CD4-positive, alpha-beta T cell treated with Interleukin-4 for 1 hour (primary cell): ENCODE data around the gene SIX5.

Source experiments
- DNase-seq, 2 donors: peaks; one replicate each; pipeline ENCODE4 v3.0.0-alpha.2; 2020 to 2022

Gene SIX5

DNA sequence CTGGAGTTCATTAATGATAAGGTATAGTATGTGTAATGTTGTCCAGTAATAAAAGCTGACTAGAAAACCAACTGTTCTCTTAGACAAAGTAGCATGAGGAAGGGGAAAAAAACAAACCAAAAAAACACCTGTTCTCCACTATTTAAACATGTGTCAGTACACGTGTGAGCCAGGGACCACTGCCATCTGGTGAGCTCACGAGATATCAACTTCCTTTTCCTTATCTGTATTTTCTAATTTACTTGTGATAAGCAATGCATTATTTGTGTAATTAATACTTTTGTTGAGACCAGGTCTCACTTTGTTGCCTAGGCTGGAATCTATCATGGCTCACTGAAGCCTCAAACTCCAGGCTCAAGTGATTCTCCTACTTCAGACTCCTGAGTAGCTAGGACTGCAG lies 4.3 kb upstream of the SIX5 start:
- DNase-seq, result no peak

DNA sequence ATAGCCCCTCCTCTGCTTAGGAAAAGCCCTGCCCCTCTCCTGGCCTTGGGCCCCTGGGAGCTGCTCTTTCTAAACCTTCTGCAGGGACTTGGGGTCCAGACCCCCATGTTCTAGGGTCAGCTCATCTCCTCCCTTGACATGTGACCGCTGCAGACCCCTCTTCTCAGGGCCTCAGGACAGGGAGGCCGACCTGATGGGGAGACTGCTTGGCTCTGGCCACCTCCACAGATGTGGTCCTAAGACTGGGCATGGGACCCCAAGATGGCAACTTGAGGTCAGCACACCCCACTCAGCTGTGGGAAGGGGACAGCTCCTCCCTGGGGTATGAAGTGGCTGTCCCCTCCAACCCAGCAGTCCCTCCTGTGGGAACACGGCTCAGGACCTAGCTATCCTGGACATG lies 3.9 kb upstream of the SIX5 start:
- DNase-seq, result no peak

DNA sequence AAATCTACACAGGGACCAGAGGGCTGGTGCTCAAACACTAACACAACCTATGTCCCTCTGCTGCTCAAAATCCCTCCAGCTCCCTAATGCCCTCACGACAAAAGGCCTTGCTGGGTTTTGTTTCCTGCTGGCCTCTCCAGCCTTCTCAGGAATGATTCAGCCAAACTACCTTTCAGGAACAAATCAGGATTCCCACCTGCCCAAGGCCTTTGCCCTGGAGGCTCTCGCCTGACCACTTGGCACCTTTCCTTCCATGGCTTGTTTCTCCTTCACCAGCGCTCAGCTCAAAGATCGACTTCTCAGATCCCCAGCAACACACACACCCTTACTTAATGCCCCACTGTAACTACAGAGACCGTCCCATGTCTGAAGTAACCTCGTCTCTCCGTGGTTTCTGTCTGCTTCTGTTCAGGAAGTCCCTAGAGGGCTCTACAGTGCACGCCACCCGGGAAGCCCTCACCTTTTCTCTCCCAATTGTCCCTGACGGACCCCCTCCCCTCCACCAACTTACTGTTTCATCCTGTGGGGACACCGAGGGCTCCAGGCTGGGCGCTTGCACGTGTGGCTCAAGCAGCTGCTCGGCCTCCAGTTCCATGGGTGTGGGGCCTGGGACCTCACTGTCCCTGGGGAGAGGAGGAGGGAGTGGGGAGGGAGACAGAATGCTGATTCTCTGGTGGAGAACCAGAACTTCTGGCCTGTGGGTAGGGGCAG lies 3.2 kb upstream of the SIX5 start:
- DNase-seq, result no peak

DNA sequence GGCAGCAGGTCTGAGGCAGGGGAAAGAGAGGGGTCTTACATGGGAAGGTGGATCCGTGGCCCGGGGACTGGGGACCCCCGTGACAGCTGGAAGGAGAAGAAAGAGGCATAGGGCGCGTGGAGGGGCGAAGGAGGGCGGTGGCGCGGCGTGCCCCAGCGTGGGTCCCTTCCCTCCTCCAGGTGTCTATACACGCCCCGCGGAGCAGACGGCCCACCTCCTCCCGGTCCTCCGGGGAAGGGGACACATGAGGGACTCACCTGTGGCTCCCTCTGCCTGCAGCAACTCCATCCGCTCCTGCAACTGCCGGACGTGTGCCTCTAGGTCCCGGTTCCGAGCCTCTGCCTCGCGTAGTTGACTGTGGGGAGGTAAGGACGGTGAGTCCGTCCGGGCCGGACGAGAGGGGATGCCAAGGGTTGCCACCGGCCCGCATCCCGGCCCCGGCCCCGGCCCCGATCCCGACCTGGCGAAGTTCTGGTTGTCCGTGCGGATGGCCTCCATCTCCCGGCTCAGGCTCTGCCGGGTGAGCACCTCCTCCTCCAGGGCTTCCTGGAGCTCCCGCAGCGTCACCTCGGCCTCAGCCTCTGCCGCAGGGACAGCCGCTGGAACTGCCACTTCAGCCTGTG lies 2.4 kb upstream of the SIX5 start:
- no peak for DNase-seq

DNA sequence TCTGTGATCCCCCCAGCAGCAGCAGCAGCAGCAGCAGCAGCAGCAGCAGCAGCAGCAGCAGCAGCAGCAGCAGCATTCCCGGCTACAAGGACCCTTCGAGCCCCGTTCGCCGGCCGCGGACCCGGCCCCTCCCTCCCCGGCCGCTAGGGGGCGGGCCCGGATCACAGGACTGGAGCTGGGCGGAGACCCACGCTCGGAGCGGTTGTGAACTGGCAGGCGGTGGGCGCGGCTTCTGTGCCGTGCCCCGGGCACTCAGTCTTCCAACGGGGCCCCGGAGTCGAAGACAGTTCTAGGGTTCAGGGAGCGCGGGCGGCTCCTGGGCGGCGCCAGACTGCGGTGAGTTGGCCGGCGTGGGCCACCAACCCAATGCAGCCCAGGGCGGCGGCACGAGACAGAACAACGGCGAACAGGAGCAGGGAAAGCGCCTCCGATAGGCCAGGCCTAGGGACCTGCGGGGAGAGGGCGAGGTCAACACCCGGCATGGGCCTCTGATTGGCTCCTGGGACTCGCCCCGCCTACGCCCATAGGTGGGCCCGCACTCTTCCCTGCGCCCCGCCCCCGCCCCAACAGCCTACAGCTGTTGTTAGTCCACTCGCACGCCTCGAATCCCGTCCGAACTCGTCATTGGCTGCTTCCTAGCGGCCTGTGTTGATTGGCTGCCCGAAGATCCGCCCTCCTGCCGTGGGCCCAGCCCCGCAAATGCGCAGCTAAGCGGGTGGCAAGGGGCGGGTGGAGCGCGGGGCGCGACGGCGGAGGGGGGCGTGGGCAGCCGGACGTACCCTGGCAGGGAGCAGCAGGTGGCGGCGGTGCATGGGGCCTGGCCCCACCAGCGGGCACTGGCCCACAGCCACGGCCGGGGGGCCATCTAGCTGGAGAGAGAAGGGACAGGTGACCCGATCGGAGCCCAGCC lies 1.4 kb upstream of the SIX5 start:
- peak; percentile 91 for DNase-seq

DNA sequence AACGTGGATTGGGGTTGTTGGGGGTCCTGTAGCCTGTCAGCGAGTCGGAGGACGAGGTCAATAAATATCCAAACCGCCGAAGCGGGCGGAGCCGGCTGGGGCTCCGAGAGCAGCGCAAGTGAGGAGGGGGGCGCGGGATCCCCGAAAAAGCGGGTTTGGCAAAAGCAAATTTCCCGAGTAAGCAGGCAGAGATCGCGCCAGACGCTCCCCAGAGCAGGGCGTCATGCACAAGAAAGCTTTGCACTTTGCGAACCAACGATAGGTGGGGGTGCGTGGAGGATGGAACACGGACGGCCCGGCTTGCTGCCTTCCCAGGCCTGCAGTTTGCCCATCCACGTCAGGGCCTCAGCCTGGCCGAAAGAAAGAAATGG lies 754 bp upstream of the SIX5 start:
- peak in 1 of 2 donors; percentile 66 for DNase-seq

DNA sequence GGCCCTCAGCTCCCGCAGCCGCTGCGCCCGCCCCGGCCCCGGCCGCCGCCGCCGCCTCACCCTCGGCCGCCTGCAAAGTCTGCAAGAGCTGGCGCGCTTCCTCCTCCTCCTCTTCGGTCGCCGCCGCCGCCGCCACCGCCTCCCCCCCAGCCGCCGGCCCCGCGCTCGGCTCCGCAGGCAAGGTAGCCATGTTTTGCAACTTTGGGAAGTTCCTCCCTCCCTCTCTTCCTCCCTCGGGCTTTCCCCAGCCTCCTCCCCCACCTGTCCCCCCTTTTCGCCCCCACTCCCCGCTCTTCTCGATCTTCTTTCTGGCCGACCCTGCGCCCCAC lies 433 bp downstream of the SIX5 start:
- peak; percentile 36 to 46 for DNase-seq

DNA sequence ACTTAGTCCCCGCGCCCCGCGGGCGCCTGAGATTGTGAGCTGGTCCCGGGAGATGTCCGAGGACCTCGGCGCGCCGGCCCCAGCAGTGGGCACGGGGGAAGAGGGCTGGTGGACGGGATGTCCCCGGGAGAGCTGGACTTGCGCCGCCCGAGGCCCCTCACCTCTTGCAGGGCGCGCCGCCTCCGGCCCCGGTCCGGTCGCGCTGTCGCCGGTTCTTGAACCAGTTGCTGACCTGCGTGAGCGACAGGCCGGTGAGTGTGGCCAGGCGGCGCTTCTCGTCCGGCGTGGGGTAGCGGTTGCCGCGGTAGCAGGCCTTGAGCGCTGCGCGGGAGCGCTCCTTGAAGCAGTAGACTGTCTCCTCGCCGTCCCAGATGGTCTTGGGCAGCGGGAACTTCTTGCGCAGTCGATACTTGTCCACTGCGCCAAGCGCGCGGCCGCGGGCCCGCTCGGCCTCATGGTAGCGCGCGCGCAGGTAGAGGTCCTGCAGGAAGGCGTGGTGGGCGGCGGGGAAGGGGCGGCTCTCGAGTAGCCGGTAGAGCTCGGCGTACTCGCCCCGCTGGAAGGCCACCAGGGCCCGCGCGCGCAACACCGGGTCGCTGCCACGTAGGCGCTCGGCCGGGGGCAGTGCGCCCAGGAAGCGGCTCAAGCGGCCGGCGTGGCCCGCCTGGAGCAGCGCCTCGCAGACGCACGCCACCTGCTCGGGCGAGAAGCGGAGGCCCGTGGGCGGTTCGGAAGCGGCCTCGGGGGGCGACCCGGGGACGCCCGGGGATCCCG lies 984 bp downstream of the SIX5 start:
- DNase-seq, result no peak

DNA sequence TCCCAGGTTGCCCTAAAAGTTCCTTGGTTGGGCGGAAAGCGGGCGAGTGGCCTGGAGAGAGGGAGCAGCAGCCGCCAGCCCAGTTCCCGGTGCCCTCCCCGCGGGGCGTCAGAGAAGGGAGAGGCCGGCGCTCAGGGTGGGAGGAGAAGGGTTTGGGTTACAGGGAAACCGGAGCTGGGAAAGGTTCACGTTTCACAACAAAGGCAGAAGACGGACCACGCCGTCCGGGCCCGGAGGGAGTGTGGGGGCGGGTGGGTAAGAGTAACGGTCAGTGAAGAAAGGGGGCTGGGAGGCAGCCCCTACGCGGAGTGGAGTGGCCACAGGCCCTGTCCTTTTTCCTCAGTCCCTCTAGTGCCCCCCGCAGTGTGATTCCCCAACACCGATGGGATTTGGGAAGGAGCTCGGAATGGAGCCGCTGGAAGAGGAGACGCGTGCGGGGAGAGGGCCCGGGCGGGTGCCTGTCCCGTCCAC lies 1.6 kb downstream of the SIX5 start:
- no peak for DNase-seq

DNA sequence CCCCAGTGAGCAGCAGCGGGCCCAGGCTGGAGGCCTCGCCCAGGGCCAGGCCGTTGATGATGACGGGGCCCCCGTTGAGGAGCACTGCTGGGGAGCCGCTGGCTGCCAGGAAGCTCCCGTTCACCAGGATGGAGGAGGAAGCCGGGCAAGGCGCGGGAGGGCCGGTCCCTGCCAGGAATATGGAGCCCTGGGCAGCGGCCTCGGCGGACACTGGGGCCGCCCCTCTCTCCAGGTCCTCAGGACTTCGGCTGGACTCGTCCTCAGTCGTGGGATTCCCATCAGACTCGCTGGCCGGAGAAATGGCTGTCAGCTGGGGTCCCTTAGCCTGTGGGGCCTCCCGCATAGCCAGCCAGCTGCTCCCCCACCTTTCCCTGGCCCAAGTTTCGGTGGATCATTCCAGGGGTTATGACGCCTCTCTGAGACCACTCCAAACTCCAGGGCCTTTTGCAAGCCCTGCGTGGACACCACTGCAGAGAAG lies 2.1 kb downstream of the SIX5 start:
- no peak for DNase-seq

DNA sequence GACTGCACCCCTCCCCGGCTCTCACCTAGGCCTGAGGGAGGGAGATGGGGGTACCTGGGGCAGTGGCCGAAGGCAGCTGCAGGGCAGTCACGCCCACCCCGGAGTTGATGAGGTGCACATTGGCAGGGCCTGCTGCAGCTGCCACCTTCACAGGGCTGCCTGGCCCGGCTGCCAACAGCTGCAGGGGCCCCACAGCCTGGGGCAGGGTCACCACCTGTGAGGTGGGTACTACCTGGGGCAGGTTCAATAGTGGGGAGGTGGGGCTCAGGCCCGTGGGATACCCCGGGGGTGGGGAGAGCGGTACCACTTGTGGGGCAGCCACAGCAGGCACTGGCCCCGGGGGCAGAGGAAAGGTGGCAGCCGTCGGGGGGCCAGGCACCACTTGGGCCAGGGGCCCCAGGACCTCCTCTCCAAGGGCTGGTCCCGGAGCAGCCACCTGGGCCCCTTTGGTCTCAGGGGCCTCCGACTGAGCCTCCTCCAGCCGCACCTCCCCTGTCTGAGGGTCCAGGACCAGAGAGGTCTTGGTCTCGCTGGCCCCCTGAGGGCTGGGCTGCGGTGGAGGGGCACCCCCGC lies 2.7 kb downstream of the SIX5 start:
- DNase-seq, result no peak

DNA sequence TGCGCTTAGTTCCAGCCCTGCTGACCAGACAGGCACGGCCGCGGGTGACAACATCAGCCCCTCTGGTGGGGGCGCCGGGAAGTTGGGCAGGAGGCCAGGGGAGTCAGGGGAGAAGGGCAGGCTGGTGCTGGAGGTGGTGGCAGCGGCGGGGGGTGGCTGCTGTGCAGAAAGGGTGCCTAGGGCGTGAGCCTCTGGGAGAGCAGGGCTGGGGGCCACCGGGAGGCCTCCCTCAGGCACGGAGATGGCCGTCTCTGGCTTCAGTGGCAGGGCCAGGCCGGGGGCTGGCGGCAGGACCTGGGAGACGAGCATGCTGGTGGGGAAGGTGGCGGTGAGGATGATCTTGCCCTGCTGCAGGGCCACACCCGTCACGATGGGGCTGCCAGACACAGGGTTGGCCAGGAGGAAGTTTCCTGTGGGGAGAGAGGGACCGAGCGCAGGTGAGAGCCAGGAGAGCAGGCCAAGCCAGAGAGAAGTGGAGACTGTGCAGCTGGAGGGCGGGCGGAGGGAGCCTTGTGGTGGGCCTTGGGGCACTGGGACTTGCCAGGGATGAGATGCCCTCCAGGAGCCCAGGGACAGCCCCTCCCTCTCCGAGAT lies 3.3 kb downstream of the SIX5 start:
- DNase-seq, result no peak

DNA sequence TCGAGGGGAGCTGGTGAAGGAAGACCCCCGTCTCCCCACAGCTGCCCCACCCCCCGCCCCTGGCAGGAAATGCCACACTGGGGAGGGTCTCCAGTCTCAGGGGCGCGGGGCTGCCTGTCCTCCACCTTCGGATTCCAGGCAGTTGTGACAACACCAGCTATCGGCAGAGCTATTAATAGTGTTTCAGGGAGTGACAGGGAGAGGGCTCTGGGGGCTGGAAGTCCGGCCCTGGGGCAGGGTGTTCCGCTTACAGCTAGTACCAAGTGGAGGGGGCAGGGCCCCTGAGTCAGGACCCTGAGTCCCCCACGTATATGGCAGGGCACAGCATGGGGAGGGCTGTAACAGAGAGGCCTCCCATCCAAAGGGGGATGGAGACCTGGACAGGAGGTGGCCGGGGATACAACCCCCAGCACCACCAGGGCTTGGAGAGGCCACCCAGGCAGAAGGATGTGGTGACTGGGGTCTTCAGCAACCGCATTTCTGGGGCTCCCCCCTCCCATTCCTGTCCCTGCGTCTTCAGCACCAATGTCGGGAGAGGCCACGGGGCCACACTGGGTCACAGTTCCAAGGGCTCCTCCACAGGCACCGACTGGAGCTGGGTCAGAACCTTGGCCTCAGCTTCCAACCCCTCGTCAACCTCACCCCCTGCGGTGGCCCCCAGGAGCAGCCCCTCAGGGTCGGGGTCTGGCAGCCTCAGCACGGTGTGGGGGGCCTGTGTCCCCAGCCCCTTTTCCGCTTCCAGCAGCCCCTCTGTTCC lies 3.9 kb downstream of the SIX5 start:
- no peak for DNase-seq

DNA sequence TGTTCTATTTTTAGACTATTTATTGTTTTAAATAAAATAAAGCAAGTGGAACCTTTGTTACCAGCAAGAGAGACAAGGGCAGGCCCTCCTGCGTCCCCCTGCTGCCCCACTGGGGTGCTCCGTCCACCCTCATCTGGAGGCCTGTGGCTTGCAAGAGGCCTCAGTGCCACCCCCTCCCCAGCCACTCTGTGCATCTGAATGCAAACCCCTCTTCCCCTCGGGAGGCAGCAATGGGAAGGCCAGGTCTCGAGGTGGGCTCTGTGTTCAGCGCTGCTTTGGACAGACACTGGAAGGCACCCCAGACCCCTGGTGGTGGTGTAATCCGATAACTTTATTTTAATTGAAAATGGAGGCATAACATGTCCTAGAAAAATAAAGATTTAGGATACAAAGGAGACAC lies 4.6 kb downstream of the SIX5 start:
- DNase-seq, result no peak

DNA sequence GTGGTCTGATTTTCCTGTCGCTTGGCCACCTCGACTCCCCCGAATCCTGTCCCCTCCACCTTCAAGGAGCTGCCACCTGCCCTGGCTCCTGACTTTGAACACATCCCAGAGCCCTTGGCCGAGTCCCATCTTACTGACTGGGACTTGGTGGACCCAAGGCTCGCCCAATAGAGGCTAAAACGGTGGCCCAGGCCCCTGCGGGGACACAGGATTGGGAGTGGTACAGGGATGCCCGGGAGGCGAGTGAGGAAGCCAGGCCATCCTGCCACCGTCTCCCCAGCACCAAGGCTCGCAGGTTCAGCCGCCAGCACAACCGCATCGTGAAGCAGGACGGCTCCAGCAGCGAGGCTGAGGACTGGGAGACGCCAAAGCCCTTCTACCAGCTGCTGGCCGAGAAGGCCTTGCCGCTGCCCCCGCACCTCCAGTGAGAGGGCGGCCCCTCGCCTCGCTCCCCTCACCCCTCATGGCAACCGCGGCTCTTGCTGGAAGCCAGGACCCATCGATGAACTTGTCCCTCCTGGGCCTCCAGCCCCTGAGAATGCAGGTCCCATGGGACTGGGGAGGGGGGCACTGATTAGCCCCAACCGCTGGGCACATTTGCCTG lies 5.3 kb downstream of the SIX5 start:
- no peak for DNase-seq

DNA sequence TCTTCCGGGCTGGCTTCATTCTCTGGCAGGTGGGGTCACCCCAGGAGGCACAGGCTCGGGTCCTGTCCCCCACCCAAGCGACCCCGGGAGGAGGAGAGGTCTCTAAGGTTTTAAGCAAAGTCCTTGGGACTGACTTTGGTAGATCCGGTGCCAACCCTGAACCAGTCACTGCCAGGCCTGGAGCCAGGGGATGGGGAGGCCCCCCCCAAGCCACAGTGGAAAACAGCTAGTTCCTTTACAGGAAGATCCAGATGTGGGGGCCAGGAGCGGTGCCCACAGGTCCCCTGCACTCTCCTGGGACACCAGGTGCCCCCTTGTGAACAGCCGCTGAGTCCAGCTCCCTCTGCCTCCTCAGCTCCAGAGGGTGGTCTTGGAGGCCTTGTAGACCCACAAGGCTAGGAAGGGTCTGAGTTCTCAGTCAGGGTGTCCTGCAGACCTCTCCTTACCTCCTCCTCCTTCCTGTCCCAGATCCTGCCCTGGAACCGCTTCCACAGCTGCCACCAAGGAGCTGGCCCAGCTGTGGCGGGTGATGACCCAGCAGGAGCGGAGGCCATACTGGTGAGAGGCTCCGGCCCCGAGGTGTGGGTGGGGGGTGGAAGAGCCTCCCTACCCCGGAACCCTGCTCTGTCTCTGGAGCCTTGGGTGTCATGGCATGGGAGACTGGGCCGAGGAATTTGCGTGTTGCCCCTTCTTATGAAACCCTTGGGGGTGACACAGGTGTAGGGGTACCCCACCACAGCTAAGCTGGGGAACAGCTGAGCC lies 6.0 kb downstream of the SIX5 start:
- no peak for DNase-seq

DNA sequence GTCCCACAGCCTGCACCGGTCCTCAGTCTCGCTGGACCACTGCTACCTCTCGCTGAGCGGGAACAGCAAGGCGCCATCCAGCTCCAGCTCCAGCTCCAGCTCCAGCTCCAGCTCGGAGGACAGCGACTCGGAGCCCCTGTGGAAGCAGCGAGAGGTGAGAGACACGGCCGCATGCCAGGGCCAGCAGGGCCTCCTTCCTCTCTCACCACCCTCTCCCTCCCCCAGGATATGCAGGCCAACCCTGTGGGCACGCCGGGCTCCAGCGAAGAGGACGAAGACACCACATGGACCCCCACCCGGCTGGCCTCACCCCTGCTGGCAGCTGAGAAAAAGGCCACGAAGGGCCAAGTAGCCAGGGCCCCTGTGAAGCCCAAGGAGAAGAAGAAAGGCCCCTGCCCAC lies 7.3 kb downstream of the SIX5 start:
- no peak for DNase-seq

DNA sequence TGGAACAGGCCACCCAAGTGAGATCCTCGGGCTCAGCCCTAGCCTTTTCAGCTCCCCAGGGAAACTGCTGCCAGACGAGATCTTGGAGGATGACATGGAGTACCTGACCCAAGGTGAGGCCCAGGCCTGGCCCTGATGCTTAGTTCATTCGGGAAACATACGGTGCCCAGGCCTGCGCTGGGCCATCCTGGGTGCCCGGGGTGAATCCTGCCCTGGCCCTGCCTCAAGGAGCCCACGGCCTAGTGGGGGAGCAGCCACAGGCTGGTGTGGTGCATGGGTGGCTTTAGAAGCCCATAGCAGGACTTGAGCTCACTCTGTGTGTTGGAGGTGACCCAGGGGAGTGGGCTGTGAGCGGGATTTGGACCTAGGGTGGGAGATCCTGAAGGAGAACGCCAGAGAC lies 10.1 kb downstream of the SIX5 start:
- DNase-seq, result no peak

DNA sequence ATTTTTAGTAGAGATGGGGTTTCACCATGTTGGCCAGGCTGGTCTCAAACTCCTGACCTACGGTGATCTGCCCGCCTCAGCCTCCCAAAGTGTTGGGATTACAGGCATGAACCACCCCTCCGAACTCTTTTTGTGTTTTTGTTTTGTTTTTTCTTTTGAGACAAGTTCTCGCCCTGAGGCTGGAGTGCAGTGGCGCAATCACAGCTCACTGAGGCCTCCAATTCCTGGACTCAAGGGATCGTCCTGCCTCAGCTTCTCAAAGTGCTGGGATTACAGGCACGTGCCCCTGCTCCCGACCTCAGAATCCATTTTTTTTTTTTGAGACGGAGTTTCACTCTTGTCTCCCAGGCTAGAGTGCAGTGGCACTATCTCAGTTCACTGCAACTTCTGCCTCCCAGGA lies 11.4 kb downstream of the SIX5 start:
- DNase-seq, result no peak

DNA sequence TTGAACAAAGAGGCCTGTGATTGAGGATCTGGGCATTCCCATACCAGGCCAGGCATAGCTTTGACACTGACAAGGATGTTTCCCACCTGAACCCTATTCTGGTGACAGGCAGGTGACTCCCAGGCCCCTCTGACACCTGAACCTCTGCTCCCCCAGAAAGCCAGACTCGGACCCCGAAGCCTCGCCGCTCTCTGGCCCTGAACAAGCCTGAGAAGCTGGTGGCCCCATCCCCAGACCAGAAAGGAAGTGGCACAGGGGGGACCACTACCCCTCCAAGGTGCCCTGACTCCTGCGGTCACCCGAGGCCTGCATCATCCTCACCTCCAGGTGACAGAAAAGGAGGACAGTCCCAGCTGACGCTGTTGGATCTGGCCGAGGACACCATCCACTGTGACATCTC lies 14.7 kb downstream of the SIX5 start:
- no peak for DNase-seq
